Lung (tissue), 12 donors: Measurements from ENCODE around the gene CEP192. TPM values are rescaled to one million over a fixed set of nuclear protein-coding genes. Genes with fewer than 3 reads are reported as not detected.

Experiments used
- ATAC-seq: fragments of 200-7000 bp; cut with Tn5 transposase; one replicate; pipeline ENCODE4 v1.9.1; 2020; ENCODE audit warnings: moderate number of reproducible peaks; ENCODE audit not compliant: insufficient read depth, low FRiP score
- DNase-seq, 3 donors: peaks; one replicate each; pipeline ENCODE4 v3.0.0-alpha.2; 2013 to 2017
- H3K27ac ChIP-seq, 2 donors: one replicate each; pipeline ENCODE4 v1.5.1; 2013; ENCODE audit warnings: mild to moderate bottlenecking in 2 of 2, moderate library complexity in 2 of 2, control low read depth in 1 of 2, inconsistent platforms in 1 of 2, low read depth in 1 of 2, low read length in 1 of 2
- H3K27me3 ChIP-seq, 3 donors: one replicate each; pipeline ENCODE4 v1.5.1; 2013; ENCODE audit warnings: low read length in 2 of 3; ENCODE audit not compliant: control insufficient read depth in 3 of 3, insufficient read depth in 3 of 3
- H3K36me3 ChIP-seq, 4 donors: one replicate each; pipeline ENCODE4 v1.5.1; 2013; ENCODE audit warnings: low read length in 4 of 4, mild to moderate bottlenecking in 1 of 4, moderate library complexity in 1 of 4; ENCODE audit not compliant: control insufficient read depth in 4 of 4, insufficient read depth in 4 of 4
- H3K4me1 ChIP-seq, 5 donors: one replicate each; pipeline ENCODE4 v1.5.1; 2013; ENCODE audit warnings: low read length in 5 of 5, mild to moderate bottlenecking in 2 of 5, moderate library complexity in 1 of 5; ENCODE audit not compliant: control insufficient read depth in 5 of 5, insufficient read depth in 5 of 5
- H3K4me3 ChIP-seq: one replicate; pipeline ENCODE4 v1.5.1; 2013; ENCODE audit warnings: mild to moderate bottlenecking, control low read depth, moderate library complexity
- H3K9ac ChIP-seq, 2 donors: one replicate each; pipeline ENCODE4 v1.5.1; 2013; ENCODE audit warnings: low read length in 2 of 2, control low read depth in 1 of 2; ENCODE audit not compliant: insufficient read depth in 1 of 2
- H3K9me3 ChIP-seq, 4 donors: one replicate each; pipeline ENCODE4 v1.5.1; 2013; ENCODE audit warnings: low read length in 3 of 4, mild to moderate bottlenecking in 1 of 4, moderate library complexity in 1 of 4; ENCODE audit not compliant: control insufficient read depth in 4 of 4, insufficient read depth in 3 of 4
- CTCF ChIP-seq: IDR thresholded peaks from 2 replicates; pipeline ENCODE4 v1.5.1; 2012; ENCODE audit warnings: mild to moderate bottlenecking; ENCODE audit errors: control extremely low read depth, extremely low read depth
- WGBS, 2 donors: extraction: QIAGEN DNeasy Blood & Tissue Kit; methylation state at CpG; one replicate each; pipeline ENCODE4 v1.1.7; 2013; 5-methylcytosine and 5-hydroxymethylcytosine counted together
- polyA plus RNA-seq, 2 donors: library from polyadenylated mRNA; stranded (reverse); fragments of 200-250 nt; gene quantifications; one replicate each; pipeline ENCODE4 v1.2.1, GENCODE V29; 2013
- total RNA-seq, 2 donors: library from RNA; depleted of rRNA in 1 of 2; stranded (reverse); fragments of >200 nt in 1 of 2; gene quantifications; one replicate each; pipeline ENCODE4 v1.2.1, GENCODE V29; 2014 to 2021
- donor health status: control.
- donor health status: control.
- donor health status: Bipolar disorder and iron deficiency.
- donor health status: healthy.
- donor health status: DM: yes; HTN: yes; CAD: no.

CEP192 gene
- total and polyA plus RNA-seq, 4 donors, result 8.0 to 43.0 (median 16.6) TPM

DNA sequence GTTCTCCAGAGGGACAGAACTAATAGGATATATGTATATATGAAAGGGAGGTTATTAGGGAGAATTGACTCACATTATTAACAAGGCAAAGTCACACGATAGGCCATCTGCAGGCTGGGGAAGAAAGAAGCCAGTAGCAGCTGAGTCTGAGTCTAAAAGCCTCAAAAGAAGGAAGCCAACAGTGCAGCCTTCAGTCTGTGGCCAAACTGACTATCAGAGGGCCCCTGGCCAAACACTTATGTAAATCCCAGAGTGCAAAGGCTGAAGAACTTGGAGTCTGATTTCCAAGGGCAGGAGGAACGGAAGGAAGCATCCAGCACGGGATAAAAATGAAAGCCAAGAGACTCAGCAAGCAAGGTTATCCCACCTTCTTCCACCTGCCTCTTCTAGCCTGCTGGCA, 119.4 kb downstream of the CEP192 start:
- no peak for DNase-seq
- Histone ChIP-seq H3K4me1 (no peaks in the 10 kb centered on the region), H3K27ac (no peak overlapping the region), H3K36me3 (peaks cover 12 to 39% (median 28%) of the 10 kb centered on the region in 4 donors), H3K9me3 (peaks cover 0 to 5% (median 0%) of the 10 kb centered on the region in 4 donors), H3K9ac (no peak overlapping the region), H3K4me3 (no peak overlapping the region), H3K27me3 (no peaks in the 10 kb centered on the region)
- no peak for ATAC-seq
- 85 to 94% methylated on average over 3 of the region's 3 CpGs for WGBS, 2 donors
- no peak for TF ChIP-seq CTCF

DNA sequence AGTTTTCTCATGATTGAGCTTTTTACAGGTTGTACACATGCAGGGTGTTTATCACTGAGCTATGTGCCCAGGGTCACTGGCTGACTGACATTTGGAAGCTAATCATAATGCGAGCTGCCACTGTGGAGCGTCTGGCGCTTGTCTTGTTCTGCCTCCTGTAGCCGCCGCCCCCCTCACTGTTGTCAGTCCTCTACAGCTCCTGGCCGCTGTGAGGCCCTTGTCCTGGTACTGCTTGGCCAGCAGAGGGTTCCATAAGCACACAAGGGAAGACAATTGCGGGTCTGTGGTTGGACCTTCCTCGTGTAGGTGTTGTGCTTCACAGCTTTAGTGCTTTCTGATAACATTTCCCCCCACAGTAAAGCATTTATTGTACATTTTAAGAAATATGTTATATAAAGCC, 121.8 kb downstream of the CEP192 start:
- H3K4me3 ChIP-seq, result no peak overlapping the region

DNA sequence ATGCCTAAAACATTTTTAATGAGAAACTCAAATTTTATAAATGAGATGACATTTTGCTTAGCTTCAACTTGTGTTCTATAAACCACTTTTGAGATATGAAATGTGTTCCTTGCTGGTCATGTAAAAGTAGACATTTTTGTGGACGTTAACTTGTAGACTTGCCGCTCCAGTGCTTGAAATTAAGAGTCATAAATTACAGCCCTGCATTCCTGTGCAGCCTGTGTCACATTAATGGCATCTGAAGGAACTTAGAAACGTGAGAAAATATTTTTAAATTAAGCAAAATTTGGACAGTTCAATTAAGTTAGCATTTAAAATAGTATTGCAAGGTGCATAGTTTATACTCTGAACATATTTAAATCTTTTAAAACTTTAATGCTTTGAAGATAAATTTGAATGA, 129.1 kb downstream of the CEP192 start:
- Histone ChIP-seq H3K9me3 (no peaks in the 10 kb centered on the region), H3K36me3 (peaks cover 9 to 23% (median 17%) of the 10 kb centered on the region in 4 donors), H3K4me3 (no peak overlapping the region), H3K9ac (no peak overlapping the region), H3K27me3 (no peaks in the 10 kb centered on the region), H3K27ac (no peak overlapping the region), H3K4me1 (no peaks in the 10 kb centered on the region)
- 93 to 95% methylated on average over 3 of the region's 3 CpGs for WGBS, 2 donors
- no peak for TF ChIP-seq CTCF
- no peak for ATAC-seq
- DNase-seq, result no peak

More for the DNA sequence above, 121.8 kb downstream of the CEP192 start:
- Histone ChIP-seq H3K9me3 (no peaks in the 10 kb centered on the region), H3K36me3 (peaks cover 17 to 28% (median 23%) of the 10 kb centered on the region in 4 donors), H3K4me1 (no peaks in the 10 kb centered on the region), H3K27ac (no peak overlapping the region), H3K27me3 (no peaks in the 10 kb centered on the region), H3K9ac (no peak overlapping the region)
- DNase-seq, result peak; percentile 53 to 62 (median 61)
- ATAC-seq, result no peak
- TF ChIP-seq CTCF, result no peak
- WGBS, 2 donors, result 57 to 70% methylated on average over 8 of the region's 8 CpGs

- no peak overlapping the region for H3K27ac ChIP-seq
- no peak overlapping the region for H3K4me3 ChIP-seq
- H3K27me3 ChIP-seq, result no peaks in the 10 kb centered on the region
- peaks cover 2 to 23% (median 13%) of the 10 kb centered on the region in 4 donors for H3K36me3 ChIP-seq
- ATAC-seq (no peak), DNase-seq (no peak)
- H3K9me3 ChIP-seq, result no peaks in the 10 kb centered on the region
- H3K9ac ChIP-seq, result no peak overlapping the region
- WGBS, 2 donors, result 93 to 96% methylated on average over 4 of the region's 4 CpGs
- no peak for TF ChIP-seq CTCF
- no peaks in the 10 kb centered on the region for H3K4me1 ChIP-seq
Measured at GRCh38 chr18:13120983-13121441, 129.8 kb downstream of the CEP192 start.
